Measurements from ENCODE around the gene PTPRD. TPM values are rescaled to one million over a fixed set of nuclear protein-coding genes. Genes with fewer than 3 reads are reported as not detected.

Gene PTPRD
- total RNA-seq, 4 donors from 2014 or later = 19.6 to 78.9 (median 45.6) TPM

- no peak overlapping the region for H3K27ac ChIP-seq
- intact Hi-C loops (cut with DNase I) = no loop called here
- H3K27me3 ChIP-seq = no peaks in the 10 kb centered on the region
- DNase-seq = no peak
- no peaks in the 10 kb centered on the region for H3K4me1 ChIP-seq
- no peaks in the 10 kb centered on the region for H3K9me3 ChIP-seq
- 88 to 92% methylated on average over 1 of the region's 1 CpG for WGBS, 2 donors
- no peaks in the 10 kb centered on the region for H3K36me3 ChIP-seq
- H3K4me3 ChIP-seq (replicated peaks in 1 of 3) = no peak overlapping the region
- TF ChIP-seq, protein P1, sequence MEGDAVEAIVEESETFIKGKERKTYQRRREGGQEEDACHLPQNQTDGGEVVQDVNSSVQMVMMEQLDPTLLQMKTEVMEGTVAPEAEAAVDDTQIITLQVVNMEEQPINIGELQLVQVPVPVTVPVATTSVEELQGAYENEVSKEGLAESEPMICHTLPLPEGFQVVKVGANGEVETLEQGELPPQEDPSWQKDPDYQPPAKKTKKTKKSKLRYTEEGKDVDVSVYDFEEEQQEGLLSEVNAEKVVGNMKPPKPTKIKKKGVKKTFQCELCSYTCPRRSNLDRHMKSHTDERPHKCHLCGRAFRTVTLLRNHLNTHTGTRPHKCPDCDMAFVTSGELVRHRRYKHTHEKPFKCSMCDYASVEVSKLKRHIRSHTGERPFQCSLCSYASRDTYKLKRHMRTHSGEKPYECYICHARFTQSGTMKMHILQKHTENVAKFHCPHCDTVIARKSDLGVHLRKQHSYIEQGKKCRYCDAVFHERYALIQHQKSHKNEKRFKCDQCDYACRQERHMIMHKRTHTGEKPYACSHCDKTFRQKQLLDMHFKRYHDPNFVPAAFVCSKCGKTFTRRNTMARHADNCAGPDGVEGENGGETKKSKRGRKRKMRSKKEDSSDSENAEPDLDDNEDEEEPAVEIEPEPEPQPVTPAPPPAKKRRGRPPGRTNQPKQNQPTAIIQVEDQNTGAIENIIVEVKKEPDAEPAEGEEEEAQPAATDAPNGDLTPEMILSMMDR (IDR thresholded peaks at IDR 0.05) = no peak
- TF ChIP-seq POLR2A (IDR thresholded peaks at IDR 0.05) = no peak
Observed at GRCh38 chr9:9961934-9962333, 650.9 kb downstream of the PTPRD start.

- no peaks in the 10 kb centered on the region for H3K27me3 ChIP-seq
- TF ChIP-seq, protein P1 (IDR thresholded peaks at IDR 0.05) = no peak
- no peak for TF ChIP-seq POLR2A (IDR thresholded peaks at IDR 0.05)
- H3K9me3 ChIP-seq = no peaks in the 10 kb centered on the region
- no peak overlapping the region for H3K27ac ChIP-seq
- H3K36me3 ChIP-seq = no peaks in the 10 kb centered on the region
- H3K4me3 ChIP-seq (replicated peaks in 1 of 3) = no peak overlapping the region
- no peaks in the 10 kb centered on the region for H3K4me1 ChIP-seq
- WGBS, 2 donors = 18 to 41% methylated on average over 2 of the region's 2 CpGs
- DNase-seq = no peak
- intact Hi-C loops (cut with DNase I) = no loop called here
Observed at GRCh38 chr9:9961487-9961886, 651.3 kb downstream of the PTPRD start.

DNA sequence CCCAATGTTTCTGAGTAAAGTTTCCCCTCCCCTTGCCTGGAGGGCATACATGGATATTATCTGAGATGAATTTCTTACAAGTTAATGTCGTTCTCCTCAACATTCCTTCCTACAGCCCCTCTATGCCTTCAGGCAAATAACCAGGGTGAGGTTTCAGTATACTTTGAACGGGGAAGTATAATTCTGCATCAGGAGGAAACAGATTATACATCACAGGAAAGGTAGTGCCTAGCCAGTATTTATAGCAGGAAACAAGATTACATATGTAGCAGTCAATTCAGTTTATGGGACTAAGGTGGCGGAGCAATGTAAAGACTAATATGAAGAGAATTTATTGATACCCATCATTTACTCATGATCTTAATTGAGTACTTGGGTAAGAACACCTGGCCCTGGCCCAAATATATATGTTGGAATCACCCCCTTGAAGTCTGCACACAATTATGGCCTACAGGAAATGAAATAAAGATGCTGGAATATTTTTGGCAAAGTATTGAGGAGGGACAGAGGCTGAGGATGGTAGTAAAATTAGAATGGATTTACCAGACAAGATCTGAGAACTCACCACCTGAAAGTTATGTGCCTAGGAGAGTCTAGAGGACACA, 661.1 kb downstream of the PTPRD start:
- Histone ChIP-seq H3K36me3 (no peaks in the 10 kb centered on the region), H3K4me3 (replicated peaks in 1 of 3) (no peak overlapping the region), H3K9me3 (no peaks in the 10 kb centered on the region), H3K27me3 (no peaks in the 10 kb centered on the region), H3K4me1 (no peaks in the 10 kb centered on the region), H3K27ac (no peak overlapping the region)
- no peak for DNase-seq
- 81 to 83% methylated on average over 3 of the region's 3 CpGs for WGBS, 2 donors
- TF ChIP-seq, protein P1 (IDR thresholded peaks at IDR 0.05) = no peak
- TF ChIP-seq POLR2A (IDR thresholded peaks at IDR 0.05) = no peak
- intact Hi-C loops (cut with DNase I) = no loop called here

GRCh38 chr9:9950813-9951212, 662.0 kb downstream of the PTPRD start:
- no peaks in the 10 kb centered on the region for H3K9me3 ChIP-seq
- no peaks in the 10 kb centered on the region for H3K4me1 ChIP-seq
- intact Hi-C loops (cut with DNase I) = no loop called here
- H3K36me3 ChIP-seq = no peaks in the 10 kb centered on the region
- TF ChIP-seq, protein P1 (IDR thresholded peaks at IDR 0.05) = no peak
- no peak for TF ChIP-seq POLR2A (IDR thresholded peaks at IDR 0.05)
- H3K27me3 ChIP-seq = no peaks in the 10 kb centered on the region
- DNase-seq = no peak
- no peak overlapping the region for H3K27ac ChIP-seq
- WGBS, 2 donors = 94 to 96% methylated on average over 1 of the region's 1 CpG
- no peak overlapping the region for H3K4me3 ChIP-seq (replicated peaks in 1 of 3)

GRCh38 chr9:9949978-9950377, 662.8 kb downstream of the PTPRD start:
- no peaks in the 10 kb centered on the region for H3K36me3 ChIP-seq
- WGBS, 2 donors = 79 to 83% methylated on average over 4 of the region's 4 CpGs
- no peaks in the 10 kb centered on the region for H3K9me3 ChIP-seq
- intact Hi-C loops (cut with DNase I) = no loop called here
- no peak for TF ChIP-seq POLR2A (IDR thresholded peaks at IDR 0.05)
- TF ChIP-seq, protein P1 (IDR thresholded peaks at IDR 0.05) = no peak
- no peaks in the 10 kb centered on the region for H3K4me1 ChIP-seq
- no peak overlapping the region for H3K4me3 ChIP-seq (replicated peaks in 1 of 3)
- no peak for DNase-seq
- no peak overlapping the region for H3K27ac ChIP-seq
- no peaks in the 10 kb centered on the region for H3K27me3 ChIP-seq

Measured in thyroid gland (tissue), 4 donors.